PC-3 (cell line): ENCODE measurements around the gene MYO10. TPM values are rescaled to one million over a fixed set of nuclear protein-coding genes. Genes with fewer than 3 reads are reported as not detected.

Source experiments
- ATAC-seq: fragments of 200-7000 bp; cut with Tn5 transposase; 2 replicates; pipeline ENCODE4 v1.9.1; 2020; ENCODE audit warnings: mild to moderate bottlenecking, moderate library complexity
- BruUV-seq: library from RNA; stranded (reverse); fragments of 400-500 nt; replicated peaks from 2 replicates; lab custom pipeline; 2021; lab: Mats Ljungman, UMichigan
- CTCF ChIA-PET: fragments of 300-600 bp; sonication (Branson Sonifier 250); formaldehyde crosslinking; loops from one replicate; lab custom pipeline; 2022; ENCODE audit warnings: antibody characterized with exemption; lab: Charles Lee
- POLR2A ChIA-PET: fragments of 300-600 bp; sonication (Branson Sonifier 250); formaldehyde crosslinking; loops from one replicate; lab custom pipeline; 2022; ENCODE audit warnings: antibody characterized with exemption; ENCODE audit not compliant: unreplicated experiment; lab: Charles Lee
- DNase-seq: peaks from one replicate; pipeline ENCODE4 v3.0.0-alpha.2; 2015
- H2AFZ ChIP-seq: fragments of 300-600 bp; sonication (generic); 2 replicates; pipeline ENCODE4 v1.6.0; 2016; ENCODE audit warnings: antibody characterized with exemption, low read length
- H3F3A ChIP-seq: fragments of 300-600 bp; sonication (generic); one replicate; pipeline ENCODE4 v1.6.0; 2017; ENCODE audit warnings: antibody characterized with exemption, low read length, control low read depth, mild to moderate bottlenecking; ENCODE audit not compliant: unreplicated experiment
- H3K27ac ChIP-seq: fragments of 300-600 bp; sonication (generic); 2 replicates; pipeline ENCODE4 v1.5.1; 2016; ENCODE audit warnings: mild to moderate bottlenecking, low read length
- H3K27me3 ChIP-seq: fragments of 300-600 bp; sonication (generic); 2 replicates; pipeline ENCODE4 v1.6.1; 2016; ENCODE audit warnings: low read length, mixed read lengths
- H3K36me3 ChIP-seq: fragments of 300-600 bp; sonication (generic); 2 replicates; pipeline ENCODE4 v1.6.1; 2016; ENCODE audit warnings: low read depth, mixed run types, low read length, mixed read lengths
- H3K4me1 ChIP-seq: fragments of 300-600 bp; sonication (generic); 2 replicates; pipeline ENCODE4 v1.5.1; 2016; ENCODE audit warnings: low read length; ENCODE audit not compliant: insufficient read depth
- H3K4me2 ChIP-seq: fragments of 300-600 bp; sonication (generic); 2 replicates; pipeline ENCODE4 v1.6.0; 2016; ENCODE audit warnings: low read length
- H3K4me3 ChIP-seq: fragments of 300-600 bp; sonication (generic); 2 replicates; pipeline ENCODE4 v1.5.1; 2016; ENCODE audit warnings: mild to moderate bottlenecking, low read length, mixed read lengths
- H3K79me2 ChIP-seq: fragments of 300-600 bp; sonication (generic); 2 replicates; pipeline ENCODE4 v1.6.1; 2017; ENCODE audit warnings: low read length, mixed read lengths
- H3K9ac ChIP-seq: fragments of 300-600 bp; sonication (generic); 2 replicates; pipeline ENCODE4 v1.6.0; 2016; ENCODE audit warnings: mild to moderate bottlenecking, low read length
- H3K9me2 ChIP-seq: fragments of 300-600 bp; sonication (generic); replicated peaks from 2 replicates; pipeline ENCODE4 v1.6.1; 2016; ENCODE audit warnings: mixed run types, low read length, mixed read lengths
- H3K9me3 ChIP-seq: fragments of 300-600 bp; sonication (generic); 2 replicates; pipeline ENCODE4 v1.6.1; 2016; ENCODE audit warnings: low read length, mixed read lengths
- H4K20me1 ChIP-seq: fragments of 300-600 bp; sonication (generic); 2 replicates; pipeline ENCODE4 v1.6.1; 2016; ENCODE audit warnings: low read length, mixed read lengths
- CTCF ChIP-seq: fragments of 300-600 bp; sonication (generic); conservative IDR thresholded peaks from 2 replicates; pipeline ENCODE4 v1.5.1; 2017; ENCODE audit warnings: antibody characterized with exemption, low read depth, mild to moderate bottlenecking, low read length
- EZH2 ChIP-seq: fragments of 300-600 bp; sonication (generic); IDR thresholded peaks from one replicate; pipeline ENCODE4 v1.6.1; 2017; ENCODE audit warnings: antibody characterized with exemption, mild to moderate bottlenecking, low read length; ENCODE audit not compliant: unreplicated experiment
- EZH2phosphoT487 ChIP-seq: fragments of 300-600 bp; sonication (generic); IDR thresholded peaks from 2 replicates; pipeline ENCODE4 v1.6.1; 2018; ENCODE audit warnings: mild to moderate bottlenecking, antibody characterized with exemption, low read length, borderline replicate concordance
- intact Hi-C: fragments of 100-400 bp; cut with micrococcal nuclease; formaldehyde crosslinking; loops from 2 replicates; pipeline ENCODE4 v1.9.0; 2023
- total RNA-seq: library from RNA; depleted of rRNA; stranded (reverse); fragments of >200 nt; gene quantifications from 2 replicates; pipeline ENCODE4 v1.2.3, GENCODE V29; 2014

MYO10 gene
- total RNA-seq, 1 experiment from 2014 or later = 52.3 TPM

GRCh38 chr5:16842896-16843295, 93.2 kb downstream of the MYO10 start:
- Histone ChIP-seq H3K4me3 (no peak overlapping the region), H3K27ac (no peak overlapping the region), H3K9me2 (no peaks in the 10 kb centered on the region), H3F3A (no peaks in the 10 kb centered on the region), H2AFZ (no peak overlapping the region), H3K9me3 (no peaks in the 10 kb centered on the region), H4K20me1 (peaks cover 12% of the 10 kb centered on the region; the same call in 1 of the 2 replicates), H3K79me2 (peaks cover 23% of the 10 kb centered on the region), H3K4me2 (no peak overlapping the region), H3K36me3 (no peaks in the 10 kb centered on the region), H3K4me1 (peaks cover 7% of the 10 kb centered on the region; the same call in 1 of the 2 replicates), H3K27me3 (no peaks in the 10 kb centered on the region), H3K9ac (no peak overlapping the region)
- no peak for ATAC-seq
- TF ChIP-seq CTCF (no peak), EZH2 (no peak), EZH2phosphoT487 (no peak)
- POLR2A ChIA-PET = no interaction called here
- DNase-seq = no peak
- no TSS peak for BruUV-seq
- CTCF ChIA-PET = no interaction called here
- intact Hi-C loops = no loop called here

GRCh38 chr5:16841416-16841815, 94.7 kb downstream of the MYO10 start:
- no peak overlapping the region for H2AFZ ChIP-seq
- no peaks in the 10 kb centered on the region for H3K9me2 ChIP-seq
- no peaks in the 10 kb centered on the region for H3F3A ChIP-seq
- no peaks in the 10 kb centered on the region for H3K36me3 ChIP-seq
- no peaks in the 10 kb centered on the region for H3K27me3 ChIP-seq
- ATAC-seq (no peak), DNase-seq (no peak)
- peaks cover 12% of the 10 kb centered on the region; the same call in 1 of the 2 replicates for H4K20me1 ChIP-seq
- H3K4me3 ChIP-seq = no peak overlapping the region
- no peaks in the 10 kb centered on the region for H3K9me3 ChIP-seq
- BruUV-seq = no TSS peak
- peaks cover 32% of the 10 kb centered on the region for H3K79me2 ChIP-seq
- ChIA-PET POLR2A (no interaction called here), CTCF (no interaction called here)
- TF ChIP-seq CTCF (no peak), EZH2 (no peak), EZH2phosphoT487 (no peak)
- intact Hi-C loops = no loop called here
- no peak overlapping the region for H3K4me2 ChIP-seq
- H3K4me1 ChIP-seq = peaks cover 6% of the 10 kb centered on the region; the same call in 1 of the 2 replicates
- H3K27ac ChIP-seq = no peak overlapping the region
- no peak overlapping the region for H3K9ac ChIP-seq

GRCh38 chr5:16837305-16837704, 98.8 kb downstream of the MYO10 start:
- DNase-seq (no peak), ATAC-seq (no peak)
- Histone ChIP-seq H3K4me3 (no peak overlapping the region), H3K4me2 (no peak overlapping the region), H3K4me1 (no peaks in the 10 kb centered on the region), H3K36me3 (no peaks in the 10 kb centered on the region), H2AFZ (no peak overlapping the region), H3K27ac (no peak overlapping the region), H4K20me1 (peaks cover 10% of the 10 kb centered on the region; the same call in 1 of the 2 replicates), H3K9ac (no peak overlapping the region), H3K9me2 (no peaks in the 10 kb centered on the region), H3K9me3 (no peaks in the 10 kb centered on the region), H3K79me2 (peaks cover 32% of the 10 kb centered on the region), H3K27me3 (no peaks in the 10 kb centered on the region), H3F3A (no peaks in the 10 kb centered on the region)
- intact Hi-C loops = no loop called here
- CTCF ChIA-PET = no interaction called here
- no TSS peak for BruUV-seq
- POLR2A ChIA-PET = no interaction called here
- TF ChIP-seq EZH2phosphoT487 = no peak
- TF ChIP-seq CTCF = no peak
- TF ChIP-seq EZH2 = no peak
